ENCODE data around the gene OR52E6. TPM values are rescaled to one million over a fixed set of nuclear protein-coding genes. Genes with fewer than 3 reads are reported as not detected.

OR52E6 gene
- total and polyA plus RNA-seq, 2 of the 13 experiments (the other 11 are each of a cell fraction or from before 2014, with no cell fraction given): not detected

DNA sequence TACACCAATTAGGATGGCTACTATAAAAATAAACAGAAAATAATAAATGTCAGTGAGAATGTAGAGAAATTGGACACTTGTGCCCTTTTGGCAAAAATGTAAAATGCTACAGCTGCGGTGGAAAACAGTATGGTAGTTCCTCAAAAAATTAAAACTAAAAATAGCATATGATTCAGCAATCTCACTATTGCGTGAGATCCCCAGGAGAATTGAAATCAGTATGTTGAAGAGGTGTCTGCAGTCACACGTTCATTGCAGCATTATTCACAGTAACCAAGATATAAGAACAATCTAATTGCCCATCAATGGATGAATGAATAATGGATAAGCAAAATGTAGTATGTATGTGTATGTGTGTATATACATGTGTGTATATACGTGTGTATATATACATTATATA is 26.2 kb downstream of the OR52E6 start:
- no peak for DNase-seq (ENCODE audit: low spot score)
- Histone ChIP-seq H3K4me3 (replicated peaks in 1 of 3; ENCODE audit: insufficient read depth in 1 of 3, low read depth in 2 of 3, low read length in 3 of 3) (no peak overlapping the region), H3K9ac (ENCODE audit: insufficient read depth, low read depth, low read length) (no peak overlapping the region), H3K9me3 (ENCODE audit: low read length) (no peaks in the 10 kb centered on the region), H2AFZ (ENCODE audit: low read length) (no peak overlapping the region), H3K4me1 (ENCODE audit: insufficient read depth, low read length) (no peaks in the 10 kb centered on the region), H4K20me1 (ENCODE audit: insufficient read depth, low read length) (no peaks in the 10 kb centered on the region), H3K27me3 (ENCODE audit: control insufficient read depth in 1 of 2, insufficient read depth in 2 of 2, low read length in 2 of 2) (no peaks in the 10 kb centered on the region; a peak in 1 of 5 replicates), H3K27ac (ENCODE audit: extremely low read length, insufficient read depth, low read length) (no peak overlapping the region), H3K4me2 (ENCODE audit: low read depth, low read length) (no peak overlapping the region), H3K36me3 (replicated peaks in 1 of 2; ENCODE audit: control insufficient read depth in 1 of 2, insufficient read depth in 2 of 2, low read length in 2 of 2) (no peaks in the 10 kb centered on the region), H3K79me2 (ENCODE audit: insufficient read depth, low read length) (no peaks in the 10 kb centered on the region)
- no peak for FAIRE-seq
- ChIA-PET POLR2A (no interaction called here), CTCF (ENCODE audit: low intra/inter-chr PET ratio, low total read pairs) (no interaction called here)
- no TSS peak for BruUV-seq (replicated peaks)
- in situ Hi-C loops (cut with HindIII; ENCODE audit: extremely low pct_ligation_motif_present, low pct_unique_long_range_greater_than_20kb): no loop called here
- 5% methylated on average over 4 of the region's 4 CpGs for WGBS (ENCODE audit: low lambda C conversion rate)
- no peak for TF ChIP-seq SIX1 (CRISPR knock-in tag; IDR thresholded peaks at IDR 0.05; ENCODE audit: borderline replicate concordance)
- TF ChIP-seq, protein P1, sequence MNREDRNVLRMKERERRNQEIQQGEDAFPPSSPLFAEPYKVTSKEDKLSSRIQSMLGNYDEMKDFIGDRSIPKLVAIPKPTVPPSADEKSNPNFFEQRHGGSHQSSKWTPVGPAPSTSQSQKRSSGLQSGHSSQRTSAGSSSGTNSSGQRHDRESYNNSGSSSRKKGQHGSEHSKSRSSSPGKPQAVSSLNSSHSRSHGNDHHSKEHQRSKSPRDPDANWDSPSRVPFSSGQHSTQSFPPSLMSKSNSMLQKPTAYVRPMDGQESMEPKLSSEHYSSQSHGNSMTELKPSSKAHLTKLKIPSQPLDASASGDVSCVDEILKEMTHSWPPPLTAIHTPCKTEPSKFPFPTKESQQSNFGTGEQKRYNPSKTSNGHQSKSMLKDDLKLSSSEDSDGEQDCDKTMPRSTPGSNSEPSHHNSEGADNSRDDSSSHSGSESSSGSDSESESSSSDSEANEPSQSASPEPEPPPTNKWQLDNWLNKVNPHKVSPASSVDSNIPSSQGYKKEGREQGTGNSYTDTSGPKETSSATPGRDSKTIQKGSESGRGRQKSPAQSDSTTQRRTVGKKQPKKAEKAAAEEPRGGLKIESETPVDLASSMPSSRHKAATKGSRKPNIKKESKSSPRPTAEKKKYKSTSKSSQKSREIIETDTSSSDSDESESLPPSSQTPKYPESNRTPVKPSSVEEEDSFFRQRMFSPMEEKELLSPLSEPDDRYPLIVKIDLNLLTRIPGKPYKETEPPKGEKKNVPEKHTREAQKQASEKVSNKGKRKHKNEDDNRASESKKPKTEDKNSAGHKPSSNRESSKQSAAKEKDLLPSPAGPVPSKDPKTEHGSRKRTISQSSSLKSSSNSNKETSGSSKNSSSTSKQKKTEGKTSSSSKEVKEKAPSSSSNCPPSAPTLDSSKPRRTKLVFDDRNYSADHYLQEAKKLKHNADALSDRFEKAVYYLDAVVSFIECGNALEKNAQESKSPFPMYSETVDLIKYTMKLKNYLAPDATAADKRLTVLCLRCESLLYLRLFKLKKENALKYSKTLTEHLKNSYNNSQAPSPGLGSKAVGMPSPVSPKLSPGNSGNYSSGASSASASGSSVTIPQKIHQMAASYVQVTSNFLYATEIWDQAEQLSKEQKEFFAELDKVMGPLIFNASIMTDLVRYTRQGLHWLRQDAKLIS (CRISPR knock-in tag; IDR thresholded peaks at IDR 0.05): no peak
- no peak for TF ChIP-seq CHD2 (IDR thresholded peaks at IDR 0.05; ENCODE audit: low read depth, low read length)
- TF ChIP-seq ZC3H4 (CRISPR knock-in tag; IDR thresholded peaks at IDR 0.05; ENCODE audit: borderline replicate concordance): no peak
- no peak for TF ChIP-seq ZFP90 (CRISPR knock-in tag; IDR thresholded peaks at IDR 0.05; ENCODE audit: borderline replicate concordance)
- TF ChIP-seq ZNF207 (IDR thresholded peaks at IDR 0.05; ENCODE audit: borderline replicate concordance): no peak
- no peak for ATAC-seq
- intact Hi-C loops (cut with micrococcal nuclease; ENCODE audit: unreplicated experiment): no loop called here
